ENCODE results near the gene NKD2.

- TF ChIP-seq EZH2phosphoT487 (IDR thresholded peaks at IDR 0.05; ENCODE audit: borderline replicate concordance, low read length), result no peak
- TF ChIP-seq CTCF (IDR thresholded peaks at IDR 0.05; ENCODE audit: low read depth, low read length, poor library complexity, severe bottlenecking), result no peak
These were observed 60.5 kb downstream of the NKD2 start for GRCh38 chr5:1068895-1069719.

Data from DOHH2 (cell line).